Gastrocnemius medialis (tissue), 4 donors: ENCODE results near the gene PCCA.
"Not testable (repeated sequence)": the region's sequence is repeated elsewhere in the genome, so short reads cannot be mapped to it uniquely, and the experiment has no call there.

Experiments
- POLR2A ChIP-seq, 2 donors: fragments of 450-650 bp; IDR thresholded peaks; one replicate each; pipeline ENCODE4 v1.6.1; 2017; ENCODE audit warnings: antibody characterized with exemption in 2 of 2, mild to moderate bottlenecking in 2 of 2, moderate library complexity in 2 of 2
- TF ChIP-seq, protein P1 (sequence below), 5 experiments: fragments of 450-650 bp in 3 of 5; fragments of 200-600 bp in 2 of 5; sonication (generic) in 2 of 5; IDR thresholded peaks in 4 of 5; conservative IDR thresholded peaks in 1 of 5; 1 replicate in 4 of 5; 2 replicates in 1 of 5; pipeline ENCODE4 v1.5.1; 2016 to 2019; ENCODE audit warnings: antibody characterized with exemption in 5 of 5, mild to moderate bottlenecking in 3 of 5, moderate library complexity in 3 of 5

DNA sequence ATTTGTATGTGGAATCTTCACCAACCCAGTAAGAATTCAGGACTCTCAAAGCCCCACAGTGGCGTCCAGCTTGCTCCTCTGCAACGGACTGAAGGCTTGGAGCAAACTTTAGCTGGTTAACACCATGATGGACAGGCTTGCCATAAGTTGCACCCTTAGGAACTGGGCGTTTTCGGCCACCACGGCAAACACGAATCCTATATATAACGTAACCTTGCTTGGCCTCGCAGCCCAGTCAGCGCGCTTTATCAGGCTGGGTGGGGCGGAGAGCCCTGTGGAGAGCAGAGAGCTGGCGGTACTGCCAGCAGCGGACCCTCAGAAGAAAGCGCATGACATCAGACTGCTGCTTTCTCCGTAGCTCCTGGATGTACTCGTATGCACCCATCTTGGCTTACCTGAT is 61.8 kb downstream of the PCCA start:
- TF ChIP-seq, protein P1, sequence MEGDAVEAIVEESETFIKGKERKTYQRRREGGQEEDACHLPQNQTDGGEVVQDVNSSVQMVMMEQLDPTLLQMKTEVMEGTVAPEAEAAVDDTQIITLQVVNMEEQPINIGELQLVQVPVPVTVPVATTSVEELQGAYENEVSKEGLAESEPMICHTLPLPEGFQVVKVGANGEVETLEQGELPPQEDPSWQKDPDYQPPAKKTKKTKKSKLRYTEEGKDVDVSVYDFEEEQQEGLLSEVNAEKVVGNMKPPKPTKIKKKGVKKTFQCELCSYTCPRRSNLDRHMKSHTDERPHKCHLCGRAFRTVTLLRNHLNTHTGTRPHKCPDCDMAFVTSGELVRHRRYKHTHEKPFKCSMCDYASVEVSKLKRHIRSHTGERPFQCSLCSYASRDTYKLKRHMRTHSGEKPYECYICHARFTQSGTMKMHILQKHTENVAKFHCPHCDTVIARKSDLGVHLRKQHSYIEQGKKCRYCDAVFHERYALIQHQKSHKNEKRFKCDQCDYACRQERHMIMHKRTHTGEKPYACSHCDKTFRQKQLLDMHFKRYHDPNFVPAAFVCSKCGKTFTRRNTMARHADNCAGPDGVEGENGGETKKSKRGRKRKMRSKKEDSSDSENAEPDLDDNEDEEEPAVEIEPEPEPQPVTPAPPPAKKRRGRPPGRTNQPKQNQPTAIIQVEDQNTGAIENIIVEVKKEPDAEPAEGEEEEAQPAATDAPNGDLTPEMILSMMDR (IDR thresholded peaks at IDR 0.05 in 4 of 5, conservative IDR thresholded peaks at IDR 0.05 in 1 of 5), result not testable (repeated sequence)
- TF ChIP-seq POLR2A (IDR thresholded peaks at IDR 0.05), result not testable (repeated sequence)
